ENCODE results near the gene RIPOR1.
"Not testable (repeated sequence)": the region's sequence is repeated elsewhere in the genome, so short reads cannot be mapped to it uniquely, and the experiment has no call there.

RIPOR1 gene

GRCh38 chr16:67483150-67483549, 45.5 kb upstream of the RIPOR1 start, which contains the start of gene AGRP:
Gene AGRP, minus strand, starts transcription at chr16:67483547. Its CDS starts 149 bp downstream, at chr16:67483398.
- no peak for ATAC-seq
- no peak for TF ChIP-seq ZFP30 (CRISPR knock-in tag; IDR thresholded peaks at IDR 0.05)

GRCh38 chr16:67483731-67484525, 44.7 kb upstream of the RIPOR1 start:
- TF ChIP-seq TSHZ2 (CRISPR knock-in tag; IDR thresholded peaks at IDR 0.05) (no peak), ISL1 (CRISPR knock-in tag; IDR thresholded peaks at IDR 0.05) (no peak), PATZ1 (CRISPR knock-in tag; IDR thresholded peaks at IDR 0.05; ENCODE audit: borderline replicate concordance) (no peak), RARB (CRISPR knock-in tag; IDR thresholded peaks at IDR 0.05) (no peak), TCF4 (CRISPR knock-in tag; IDR thresholded peaks at IDR 0.05; ENCODE audit: borderline replicate concordance) (no peak), GLIS3 (CRISPR knock-in tag; IDR thresholded peaks at IDR 0.05) (no peak), ESRRG (CRISPR knock-in tag; IDR thresholded peaks at IDR 0.05) (no peak), CREB5 (CRISPR knock-in tag; IDR thresholded peaks at IDR 0.05; ENCODE audit: low read depth) (no peak), ZNF8 (CRISPR knock-in tag; IDR thresholded peaks at IDR 0.05) (no peak), SNAI2 (CRISPR knock-in tag; IDR thresholded peaks at IDR 0.05) (no peak), PPARA (CRISPR knock-in tag; IDR thresholded peaks at IDR 0.05; ENCODE audit: borderline replicate concordance) (no peak), POU6F1 (CRISPR knock-in tag; IDR thresholded peaks at IDR 0.05; ENCODE audit: borderline replicate concordance, low read depth) (no peak), CSRNP3 (CRISPR knock-in tag; IDR thresholded peaks at IDR 0.05) (no peak), BACH2 (CRISPR knock-in tag; IDR thresholded peaks at IDR 0.05; ENCODE audit: borderline replicate concordance) (no peak), ZNF70 (CRISPR knock-in tag; IDR thresholded peaks at IDR 0.05) (no peak), ARNTL (CRISPR knock-in tag; IDR thresholded peaks at IDR 0.05; ENCODE audit: borderline replicate concordance, low read depth) (no peak), CSDC2 (CRISPR knock-in tag; IDR thresholded peaks at IDR 0.05) (no peak), ZNF565 (CRISPR knock-in tag; conservative IDR thresholded peaks at IDR 0.05; ENCODE audit: low read depth) (no peak), OSR1 (CRISPR knock-in tag; IDR thresholded peaks at IDR 0.05) (no peak)
- ATAC-seq = no peak

GRCh38 chr16:67486805-67487204, 41.8 kb upstream of the RIPOR1 start:
- no peak for TF ChIP-seq ZC3H10 (CRISPR knock-in tag; IDR thresholded peaks at IDR 0.05)
- no peak for TF ChIP-seq TSHZ2 (CRISPR knock-in tag; IDR thresholded peaks at IDR 0.05)
- no peak for TF ChIP-seq OSR1 (CRISPR knock-in tag; IDR thresholded peaks at IDR 0.05)
- TF ChIP-seq TCF4 (CRISPR knock-in tag; IDR thresholded peaks at IDR 0.05; ENCODE audit: borderline replicate concordance) = no peak
- TF ChIP-seq ZFP3 (CRISPR knock-in tag; IDR thresholded peaks at IDR 0.05) = no peak
- TF ChIP-seq PPARA (CRISPR knock-in tag; IDR thresholded peaks at IDR 0.05; ENCODE audit: borderline replicate concordance) = no peak
- TF ChIP-seq POU6F1 (CRISPR knock-in tag; IDR thresholded peaks at IDR 0.05; ENCODE audit: borderline replicate concordance, low read depth) = no peak
- no peak for TF ChIP-seq RARB (CRISPR knock-in tag; IDR thresholded peaks at IDR 0.05)
- no peak for TF ChIP-seq ESRRG (CRISPR knock-in tag; IDR thresholded peaks at IDR 0.05)
- TF ChIP-seq ARNTL (CRISPR knock-in tag; IDR thresholded peaks at IDR 0.05; ENCODE audit: borderline replicate concordance, low read depth) = no peak
- ATAC-seq = no peak

- not testable (repeated sequence) for ATAC-seq
These were observed 41.1 kb upstream of the RIPOR1 start for GRCh38 chr16:67487561-67487960.

All from SK-N-SH treated with all-trans-retinoic acid at 6 μM for 48 hours (cell line).